ENCODE data around the gene MTR.

Gene MTR

GRCh38 chr1:236795035-236795756 is at the start of gene MTR:
Gene MTR (plus strand): TSS chr1:236795292. CDS start chr1:236795704, 412 bp downstream.
- DNase-seq = peak; percentile 96

- DNase-seq = no peak
Measured at GRCh38 chr1:236746785-236747184, 48.3 kb upstream of the MTR start.

GRCh38 chr1:236747311-236747985 is 47.6 kb upstream of the MTR start:
- DNase-seq = no peak

DNA sequence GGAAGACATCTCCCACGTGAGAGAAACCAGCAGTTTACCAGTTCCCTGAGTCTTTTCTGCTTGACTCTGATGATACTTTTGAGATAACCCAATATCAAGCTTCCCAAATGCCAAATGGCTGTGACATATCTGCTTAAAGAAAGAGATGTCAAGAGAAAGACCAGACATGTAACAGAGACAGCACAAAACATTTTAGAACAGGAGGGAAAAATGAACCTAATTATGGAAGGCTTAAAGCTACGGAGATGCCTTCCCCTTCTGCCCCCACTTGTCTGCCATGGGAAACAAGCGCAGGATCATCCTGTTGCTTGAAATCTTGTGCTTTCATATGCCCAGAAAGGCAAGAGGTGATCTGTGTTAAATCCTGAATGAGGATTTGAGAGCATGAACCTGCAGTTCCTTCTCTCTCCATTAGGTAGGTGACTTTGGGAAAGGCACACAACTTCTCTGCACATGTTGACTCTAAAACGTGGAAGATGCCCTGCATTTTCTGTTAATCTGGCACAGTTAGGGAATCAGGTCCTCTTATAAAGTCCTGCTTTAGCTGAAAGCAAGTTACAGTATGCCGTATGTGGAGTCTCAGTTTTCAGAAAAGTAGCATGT is 46.7 kb upstream of the MTR start:
- DNase-seq = no peak

GRCh38 chr1:236750928-236751327 is 44.2 kb upstream of the MTR start:
- no peak for DNase-seq

- DNase-seq = no peak
Measured at GRCh38 chr1:236751385-236751784, 43.7 kb upstream of the MTR start.

DNA sequence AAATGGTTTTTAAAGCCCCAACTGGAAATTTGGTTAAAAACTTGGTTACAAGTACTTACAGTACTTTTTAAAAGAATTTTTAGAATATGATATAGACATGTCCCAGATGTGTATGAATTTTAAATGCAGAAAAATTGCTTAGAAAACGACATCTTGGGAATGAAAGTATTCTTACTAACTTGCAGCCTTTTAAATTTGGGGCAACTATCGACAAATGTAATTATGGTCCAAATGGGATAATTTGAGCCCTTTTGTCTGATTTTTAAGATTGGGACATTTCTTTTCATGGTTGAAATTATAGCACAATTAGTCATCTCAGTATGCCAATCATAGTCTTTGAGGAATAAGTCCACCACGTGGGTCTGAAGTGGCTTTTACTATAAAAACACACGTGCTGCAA is 43.2 kb upstream of the MTR start:
- DNase-seq = no peak

DNA sequence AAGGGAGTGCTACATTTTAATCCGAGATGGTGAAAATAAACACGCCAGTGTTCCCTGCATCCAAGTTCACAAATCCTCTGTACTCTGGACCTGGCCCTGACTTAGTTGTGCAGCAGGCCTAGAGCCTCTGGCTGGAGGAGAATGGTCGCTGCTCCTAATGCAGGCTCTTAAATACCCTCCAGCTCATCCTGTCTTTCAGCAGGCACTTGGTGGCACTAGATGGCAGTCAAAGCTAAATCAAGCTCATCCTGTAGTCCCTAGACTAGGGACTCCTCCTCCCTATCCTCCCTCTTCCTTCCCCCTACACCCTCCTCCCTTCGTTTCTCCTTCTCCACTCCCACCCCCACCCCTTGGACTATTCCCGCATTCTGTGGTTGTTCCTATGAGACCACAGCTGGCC is 41.6 kb upstream of the MTR start:
- peak; percentile 13 to 14 for DNase-seq

- no peak for DNase-seq
Measured at GRCh38 chr1:236753964-236754363, 41.1 kb upstream of the MTR start.

- DNase-seq = no peak
Measured at GRCh38 chr1:236754525-236755210, 40.4 kb upstream of the MTR start.

- DNase-seq = no peak
Measured at GRCh38 chr1:236757640-236758039, 37.5 kb upstream of the MTR start.

DNA sequence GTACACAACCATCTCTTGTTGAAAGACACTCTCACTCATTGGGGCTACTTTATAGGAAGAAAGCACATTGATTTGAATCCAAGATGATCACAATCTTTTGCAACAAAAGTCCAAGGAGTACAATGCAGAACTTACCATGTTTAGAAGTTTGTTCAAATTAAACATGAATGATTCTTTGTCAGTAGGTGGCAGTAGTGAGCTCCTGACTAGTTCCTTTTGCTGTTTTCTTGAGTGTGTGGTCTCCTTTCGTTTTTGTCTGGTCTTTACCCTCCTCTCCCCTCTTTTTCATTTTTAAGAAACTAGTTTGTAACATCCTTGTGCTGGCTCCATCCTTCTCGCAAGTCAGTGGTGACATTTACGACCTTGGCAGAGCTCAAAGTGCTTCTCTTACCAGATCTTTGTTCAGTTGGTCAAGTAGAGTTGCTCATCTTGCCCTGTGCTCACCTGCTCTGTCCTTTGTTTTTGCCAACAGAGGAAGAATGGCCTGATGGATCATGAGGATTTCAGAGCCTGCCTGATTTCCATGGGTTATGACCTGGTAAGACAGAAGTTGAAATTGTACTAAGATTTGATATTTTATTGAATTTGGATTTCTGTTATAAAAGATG is 35.7 kb upstream of the MTR start:
- peak in 1 of 2 experiments; percentile 29 for DNase-seq

GRCh38 chr1:236760480-236760879 is 34.6 kb upstream of the MTR start:
- DNase-seq = no peak

- no peak for DNase-seq
Measured at GRCh38 chr1:236760986-236761385, 34.1 kb upstream of the MTR start.

DNA sequence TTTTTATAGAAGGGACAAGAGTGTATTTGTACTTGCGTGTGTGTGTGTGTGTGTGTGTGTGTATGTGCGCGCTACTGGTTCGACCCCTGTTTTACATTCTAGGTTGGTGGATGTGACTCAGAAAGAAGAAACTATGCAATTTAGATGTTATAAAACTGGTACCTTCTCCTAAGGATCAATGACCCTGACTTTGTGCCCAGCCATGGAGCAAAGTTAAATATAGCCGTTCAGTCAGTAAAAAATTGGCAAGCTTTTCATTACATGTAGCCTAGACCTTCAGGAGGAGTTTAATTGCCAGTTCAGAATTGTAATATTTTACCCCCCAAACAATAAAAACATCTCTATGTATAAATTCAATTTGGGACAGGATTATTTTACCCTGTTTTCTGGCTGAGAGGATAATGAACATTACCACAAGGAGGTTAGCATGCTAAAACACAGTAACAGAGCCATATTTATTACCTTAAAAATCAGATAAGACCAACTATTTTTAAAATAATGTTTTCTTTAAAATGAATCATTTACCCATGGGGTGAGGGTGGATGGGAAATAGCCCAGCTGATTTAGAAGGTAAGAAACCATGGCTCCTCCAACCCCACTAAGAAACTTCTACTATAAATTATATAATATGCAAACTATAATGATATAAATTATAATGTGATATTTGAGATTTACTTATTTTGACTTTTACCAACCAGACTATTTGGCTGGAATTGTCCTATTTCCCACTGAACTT is 33.5 kb upstream of the MTR start:
- no peak for DNase-seq

DNA sequence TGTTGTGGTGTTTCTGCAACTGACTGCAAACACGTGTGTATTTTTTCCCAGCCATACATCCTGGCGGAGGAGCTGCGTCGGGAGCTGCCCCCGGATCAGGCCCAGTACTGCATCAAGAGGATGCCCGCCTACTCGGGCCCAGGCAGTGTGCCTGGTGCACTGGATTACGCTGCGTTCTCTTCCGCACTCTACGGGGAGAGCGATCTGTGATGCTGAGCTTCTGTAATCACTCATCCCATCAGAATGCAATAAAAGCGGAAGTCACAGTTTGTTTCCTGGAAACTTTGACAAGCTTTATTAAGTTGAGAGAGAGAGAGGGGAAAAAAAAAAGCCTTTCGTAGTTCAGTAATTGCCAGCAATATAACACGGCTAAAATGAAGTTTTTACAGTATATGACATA is 32.7 kb upstream of the MTR start:
- DNase-seq = no peak

DNA sequence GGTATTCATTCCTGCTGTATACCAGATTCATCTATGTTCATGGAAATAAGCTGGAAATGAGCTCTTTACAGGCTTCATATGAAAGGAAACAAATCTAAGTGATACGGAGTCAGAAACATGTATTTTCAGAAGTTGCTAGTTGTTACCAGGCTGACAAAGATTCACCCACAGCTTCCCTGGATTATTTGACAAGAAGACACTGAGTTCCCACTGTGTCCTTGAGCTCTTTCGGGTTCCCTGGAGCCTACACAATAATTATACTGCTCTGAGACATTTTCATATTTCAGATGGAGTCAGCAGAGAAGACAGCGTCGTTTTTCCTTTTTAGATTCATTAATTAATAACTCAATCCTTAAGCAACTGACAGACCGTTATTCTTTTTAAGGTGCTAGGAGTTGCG is 29.3 kb upstream of the MTR start:
- DNase-seq = no peak

DNA sequence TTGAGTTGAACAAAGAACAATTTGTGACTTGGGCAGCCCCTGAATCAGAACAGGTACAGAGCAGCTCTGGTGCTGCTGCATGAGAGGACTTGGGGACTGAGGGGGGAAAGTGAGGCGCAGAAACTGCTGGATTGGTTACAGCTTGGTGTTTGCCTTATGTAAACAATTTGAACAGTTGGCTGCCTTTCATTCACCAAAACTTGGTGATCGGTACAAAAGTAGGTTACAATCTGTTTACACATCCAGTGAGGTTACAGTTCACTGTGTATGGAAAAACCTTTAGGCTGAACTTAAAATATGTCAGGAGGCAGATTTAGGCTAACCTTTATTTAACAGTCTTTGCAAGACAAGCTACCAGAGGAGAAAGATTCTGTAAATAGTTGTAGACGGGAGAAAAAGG is 28.6 kb upstream of the MTR start:
- no peak for DNase-seq

DNA sequence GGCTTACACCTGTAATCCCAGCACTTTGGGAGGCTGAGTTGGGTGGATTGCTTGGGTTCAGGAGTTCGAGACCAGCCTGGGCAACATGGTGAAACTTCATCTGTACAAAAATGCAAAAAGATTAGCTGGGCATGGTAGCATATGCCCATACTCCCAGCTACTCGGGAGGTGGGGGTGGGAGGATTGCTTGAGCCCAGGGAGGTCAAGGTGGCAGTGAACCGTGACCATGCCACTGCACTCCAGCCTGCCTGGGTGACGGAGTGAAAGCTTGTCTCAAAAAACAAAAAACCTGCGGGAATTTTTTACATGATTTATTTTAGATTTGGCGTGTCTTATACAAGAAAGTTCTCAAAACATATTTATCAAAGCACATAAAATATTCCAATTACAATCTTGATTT is 27.8 kb upstream of the MTR start:
- no peak for DNase-seq

- no peak for DNase-seq
Measured at GRCh38 chr1:236768601-236769000, 26.5 kb upstream of the MTR start.

GRCh38 chr1:236773919-236774318 is 21.2 kb upstream of the MTR start:
- DNase-seq = no peak

DNA sequence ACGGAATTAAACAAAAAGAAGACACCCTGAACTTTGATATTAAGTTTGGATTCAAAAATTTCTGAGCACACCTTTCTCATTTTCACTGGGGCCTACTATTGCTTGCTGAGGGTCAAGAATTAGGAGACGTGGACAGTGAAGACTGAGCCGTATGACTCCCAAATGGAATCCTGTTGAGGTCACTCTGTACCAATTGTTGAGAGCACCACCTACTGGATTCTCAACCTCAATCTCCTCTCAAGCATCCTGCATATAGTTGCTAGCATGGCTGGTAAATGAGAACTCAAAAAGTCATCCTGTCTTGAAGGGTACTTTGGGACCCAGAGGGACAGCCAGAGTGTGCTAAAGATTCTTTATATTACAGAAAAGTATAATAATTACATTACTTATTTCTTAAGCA is 20.2 kb upstream of the MTR start:
- DNase-seq = peak in 1 of 2 experiments; percentile 16

- DNase-seq = no peak
Measured at GRCh38 chr1:236779312-236779711, 15.8 kb upstream of the MTR start.
